HG02588 (cell line): ENCODE measurements around the gene COL16A1.

ENCODE experiments used
- ATAC-seq: cut with Tn5 transposase; IDR thresholded peaks from one replicate; pipeline ENCODE4 v1.9.1; 2021; ENCODE audit warnings: mild to moderate bottlenecking, moderate library complexity; ENCODE audit not compliant: unreplicated experiment

COL16A1 gene

DNA sequence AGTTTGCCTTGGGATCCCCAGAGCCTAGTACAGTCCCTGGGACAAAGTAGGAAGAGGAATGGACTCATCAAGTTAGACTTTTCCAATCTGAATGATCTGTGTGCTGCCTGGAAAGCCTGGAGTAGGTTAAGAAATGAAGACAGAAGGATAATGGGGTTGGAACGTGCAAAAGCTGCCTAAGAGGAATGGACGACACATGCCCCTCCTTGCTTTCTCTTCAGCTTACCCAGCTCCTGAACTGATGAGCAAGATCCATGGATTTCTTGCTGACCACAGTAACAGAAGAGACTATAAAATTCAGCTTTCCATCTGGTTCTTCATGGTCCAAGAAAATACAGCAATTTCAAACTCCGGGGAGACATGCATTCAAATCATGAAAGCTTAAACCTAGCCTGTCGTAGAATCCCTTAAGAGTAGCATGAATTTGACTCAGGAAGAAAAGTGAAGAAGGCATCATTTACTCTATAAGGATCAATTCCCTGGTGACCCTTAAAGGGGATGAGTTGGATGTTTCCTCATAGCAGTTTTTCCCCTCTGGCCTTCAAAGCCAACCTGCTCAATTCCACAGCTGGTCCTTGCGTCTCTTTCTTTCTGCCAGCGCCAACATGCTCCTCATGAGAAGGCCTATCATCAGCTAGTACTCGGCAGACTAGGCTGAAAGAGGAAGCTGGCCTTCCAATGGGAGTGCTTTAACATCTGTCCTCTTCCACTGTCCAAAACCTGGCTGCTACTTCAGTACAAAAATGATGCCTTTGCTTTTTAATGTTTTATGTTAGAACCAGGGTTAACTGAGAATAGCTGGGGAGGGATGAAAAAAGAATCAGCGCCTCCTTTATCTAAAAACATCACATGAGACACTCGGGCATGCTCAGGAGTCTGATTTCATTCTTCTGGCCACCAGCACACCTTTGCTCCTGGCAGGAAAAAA is 53.4 kb downstream of the COL16A1 start:
- ATAC-seq = no peak

DNA sequence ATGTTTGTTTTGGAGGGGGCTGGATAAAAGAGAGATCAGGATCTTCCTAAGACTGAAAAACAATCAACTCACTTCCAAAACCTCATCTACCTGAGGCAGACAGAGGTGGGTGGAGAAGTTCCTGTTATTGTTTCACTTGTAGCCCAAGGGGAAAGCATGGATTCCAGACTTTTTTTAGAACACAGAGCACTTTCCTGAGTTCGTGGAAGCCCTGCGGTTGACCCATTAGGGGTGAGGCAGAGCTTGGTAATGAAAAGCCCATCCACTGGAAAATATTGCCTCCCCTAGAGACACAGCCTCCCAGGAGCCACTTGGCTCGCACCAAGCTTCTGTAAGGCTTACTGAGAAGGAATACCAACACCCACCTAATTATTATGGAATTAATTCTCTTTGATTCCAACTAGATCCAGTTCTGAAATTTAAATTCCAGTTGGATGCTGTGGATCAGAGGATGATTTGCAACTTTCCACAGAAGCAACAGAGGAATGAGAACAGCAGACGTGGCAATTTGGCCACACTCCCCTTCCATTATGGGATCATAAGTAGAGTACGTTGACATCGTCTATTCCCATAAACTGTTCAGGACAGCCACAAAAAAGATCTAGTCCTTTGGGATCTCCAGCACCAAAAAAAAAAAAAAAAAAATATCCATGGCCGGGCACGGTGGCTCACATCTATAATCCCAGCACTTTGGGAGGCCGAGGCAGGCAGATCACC is 55.0 kb downstream of the COL16A1 start:
- no peak for ATAC-seq

DNA sequence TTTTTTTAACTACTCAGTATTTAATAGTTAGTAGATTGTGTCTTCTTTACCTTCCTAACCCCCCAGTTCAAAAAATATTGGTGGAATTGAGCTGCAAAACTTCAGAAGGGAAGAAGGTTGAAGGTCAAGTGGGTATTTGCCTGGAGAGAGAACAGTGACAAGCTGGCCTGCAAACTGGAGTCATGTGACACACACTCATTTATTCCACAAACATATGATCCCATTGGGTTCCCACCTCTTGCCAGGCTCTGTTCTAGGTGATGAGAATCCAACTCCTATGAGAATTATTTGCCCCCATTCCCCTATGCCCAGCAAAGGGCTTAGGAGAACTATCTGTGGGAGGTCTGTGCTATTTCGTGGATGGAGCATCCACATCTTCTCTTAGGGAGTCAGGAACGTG is 55.6 kb downstream of the COL16A1 start:
- no peak for ATAC-seq

DNA sequence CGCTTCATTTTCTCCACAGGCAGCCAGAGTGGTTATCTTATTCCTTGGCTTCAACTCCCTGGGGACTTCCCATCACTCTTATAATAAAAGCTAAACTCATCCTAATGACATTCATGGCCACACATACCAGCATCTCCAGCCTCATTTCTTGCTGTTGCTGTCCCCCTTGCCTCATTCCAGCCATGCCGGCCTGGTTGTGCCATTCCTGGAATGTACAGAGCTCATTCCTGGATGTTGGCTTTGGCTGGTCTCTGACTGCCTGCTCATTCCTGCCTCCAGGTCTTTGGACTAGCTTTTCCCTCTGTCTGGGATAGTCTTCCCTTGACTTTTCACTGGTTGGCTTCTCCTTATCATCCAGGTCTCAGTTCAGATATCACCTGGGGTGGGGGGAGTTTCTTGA is 56.7 kb downstream of the COL16A1 start:
- no peak for ATAC-seq

DNA sequence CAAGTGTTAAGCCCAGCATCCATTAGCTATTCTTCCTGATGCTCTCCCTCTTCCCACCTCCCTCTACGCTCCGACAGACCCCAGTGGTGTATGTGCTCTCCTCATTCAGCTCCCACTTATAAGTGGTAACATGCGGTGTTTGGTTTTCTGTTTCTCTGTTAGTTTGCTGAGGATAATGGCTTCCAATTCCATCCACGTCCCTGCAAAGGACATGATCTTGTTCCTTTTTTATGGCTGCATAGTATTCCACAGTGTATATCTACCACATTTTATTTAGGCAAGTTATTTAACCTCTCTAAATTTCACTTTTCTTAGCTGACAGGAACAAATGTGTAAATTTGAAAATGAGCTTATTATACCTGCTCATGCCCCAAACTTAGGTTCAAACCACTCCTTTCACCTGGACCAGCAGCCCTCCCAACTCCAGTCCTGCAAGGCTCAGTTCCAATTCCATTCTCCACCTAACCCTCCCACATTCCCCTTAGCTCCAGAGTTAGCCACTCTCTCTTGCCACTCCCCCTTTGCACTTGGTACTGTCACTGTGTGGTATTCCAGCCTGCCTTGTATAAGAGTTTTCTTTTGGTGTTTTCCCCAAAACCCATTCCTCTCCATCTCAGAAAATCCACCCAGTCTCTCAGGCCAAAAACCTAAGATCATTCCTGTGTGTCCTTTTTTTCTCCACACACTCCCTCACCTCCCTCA is 57.4 kb downstream of the COL16A1 start:
- no peak for ATAC-seq

DNA sequence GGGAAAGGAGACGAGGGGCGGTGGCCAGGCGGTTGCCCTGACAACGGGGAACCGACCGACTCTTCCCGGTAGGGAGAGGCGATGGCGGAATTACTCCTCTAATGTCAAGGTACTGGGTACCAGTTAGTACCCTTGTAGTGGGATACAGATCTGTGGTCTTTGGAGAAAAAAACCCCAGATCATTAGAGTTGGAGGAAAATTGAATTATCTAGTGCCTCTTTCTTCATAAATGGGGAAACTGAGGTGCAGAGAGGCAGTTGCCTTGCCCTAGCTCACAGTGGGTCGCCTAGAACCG is 58.6 kb downstream of the COL16A1 start:
- ATAC-seq = no peak

DNA sequence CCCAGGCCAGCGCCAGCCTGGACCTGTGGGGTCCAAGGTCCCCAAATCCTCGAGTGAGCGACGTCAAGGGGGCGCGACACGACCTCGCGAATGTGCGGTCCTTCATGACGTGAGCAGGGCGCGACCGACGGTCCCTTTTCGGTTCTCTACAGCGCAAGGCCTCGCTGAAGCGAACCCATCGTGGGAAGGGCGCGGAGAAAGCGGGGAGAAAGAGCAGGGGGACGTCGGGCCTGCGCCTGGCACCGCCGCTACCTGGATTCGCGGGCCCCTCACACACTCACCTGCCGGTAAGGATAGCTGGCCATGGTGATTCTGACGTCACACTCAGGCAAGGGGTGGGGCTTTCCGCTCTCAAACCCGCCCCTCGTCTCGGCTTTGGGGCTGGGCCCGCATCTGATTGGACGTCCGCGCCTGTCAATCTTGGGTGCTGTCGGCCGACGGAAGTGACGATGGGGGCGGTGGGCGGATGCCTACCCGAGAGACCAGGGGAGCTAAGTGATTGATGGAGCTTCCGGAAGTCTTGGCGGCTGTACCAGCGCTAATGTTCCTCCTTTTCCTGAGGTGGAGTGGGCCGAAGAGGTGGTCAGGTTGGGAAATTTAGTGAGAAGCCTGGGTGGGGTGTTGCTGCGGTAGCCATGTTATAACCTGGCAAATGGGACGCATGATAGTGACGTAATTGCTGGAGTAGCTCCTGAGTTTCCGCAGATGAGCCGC is 59.1 kb downstream of the COL16A1 start, which contains the start of gene PEF1:
Gene PEF1, minus strand, starts transcription at position 317 of the 714 bp plus-strand sequence. Its CDS starts 12 bp downstream, at position 305.
- ATAC-seq = peak; percentile 88

DNA sequence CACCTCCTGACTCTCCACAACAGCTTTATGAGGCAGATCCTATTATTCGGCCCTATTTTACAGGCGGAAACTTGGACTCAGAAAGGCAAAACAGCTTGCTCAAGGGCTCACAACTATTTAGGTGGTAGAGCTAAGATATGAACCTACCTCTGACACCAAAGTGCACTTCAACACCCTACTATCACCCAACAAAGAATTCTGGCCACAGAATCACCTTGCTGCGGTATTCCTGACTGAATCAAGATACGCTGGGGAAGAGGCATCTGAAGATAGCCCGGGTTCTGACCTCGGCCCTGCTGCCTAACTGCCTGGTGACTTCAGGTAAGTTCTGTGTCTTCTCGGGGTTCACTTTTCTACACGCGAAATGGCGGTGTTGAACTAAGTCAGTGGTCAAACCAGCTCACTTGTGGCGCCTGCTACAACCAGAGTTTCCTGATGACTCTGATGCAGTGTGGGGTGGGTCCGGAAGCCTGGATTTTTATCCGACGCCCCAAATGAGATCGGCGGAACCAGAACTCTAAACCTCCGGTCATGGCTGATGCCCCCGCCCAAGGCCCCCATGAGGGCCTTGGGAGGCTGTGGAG is 59.7 kb downstream of the COL16A1 start:
- no peak for ATAC-seq

DNA sequence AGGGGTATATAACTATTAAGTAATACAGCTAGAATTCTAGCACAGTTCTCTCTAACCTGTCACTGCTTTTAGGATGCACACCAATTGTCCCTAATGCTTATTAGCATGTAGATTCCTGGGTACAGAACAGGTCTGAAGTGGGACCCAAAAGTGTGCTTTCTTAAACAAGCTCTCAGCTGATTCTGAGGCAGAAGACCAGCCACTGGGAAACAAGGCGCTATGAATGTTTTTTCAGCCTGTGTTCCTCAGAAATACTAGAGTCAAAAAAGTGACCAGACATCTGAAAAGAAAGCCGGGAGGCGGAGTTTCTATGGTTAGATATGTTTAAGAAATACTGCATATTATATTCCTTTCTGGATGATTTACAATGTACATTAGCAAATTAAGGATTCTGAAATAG is 60.9 kb downstream of the COL16A1 start:
- ATAC-seq = no peak

DNA sequence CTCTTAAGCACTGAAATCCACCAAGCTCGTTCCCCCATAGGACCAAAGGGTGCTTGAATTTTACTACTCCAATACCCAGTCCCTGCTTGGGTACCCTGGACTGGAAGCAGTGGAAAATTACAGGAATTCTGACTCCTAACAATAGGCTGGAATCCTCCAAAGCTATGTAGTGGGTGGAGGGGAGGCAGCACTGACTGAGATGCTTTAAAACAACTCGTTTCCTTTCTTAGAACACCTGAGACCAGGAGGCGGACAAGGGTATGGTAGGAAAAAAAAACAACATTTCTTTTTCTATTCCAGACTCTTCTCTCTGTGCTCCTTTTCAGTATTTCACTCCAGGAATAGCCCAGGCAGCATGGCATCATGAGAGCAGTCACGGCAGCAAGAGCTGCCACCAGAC is 61.5 kb downstream of the COL16A1 start:
- no peak for ATAC-seq

DNA sequence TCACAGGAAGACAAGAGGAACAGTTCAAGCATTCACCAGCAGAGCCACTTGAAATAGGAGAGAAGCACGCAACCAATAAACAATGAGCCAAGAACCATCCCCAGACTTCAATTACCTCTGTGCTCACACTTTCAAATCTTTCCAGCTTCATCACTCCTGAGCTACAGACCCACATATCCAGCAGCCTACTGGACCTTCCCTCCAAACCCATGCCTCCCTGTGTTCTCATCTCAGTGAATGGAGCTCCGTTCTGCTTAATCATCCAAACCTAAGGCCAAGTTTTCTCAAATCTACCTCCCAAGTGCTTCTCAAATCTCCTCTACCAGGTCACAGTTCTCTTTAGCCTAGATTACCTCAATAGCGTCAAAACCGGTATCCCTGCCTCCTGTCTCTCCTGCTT is 62.9 kb downstream of the COL16A1 start:
- no peak for ATAC-seq

DNA sequence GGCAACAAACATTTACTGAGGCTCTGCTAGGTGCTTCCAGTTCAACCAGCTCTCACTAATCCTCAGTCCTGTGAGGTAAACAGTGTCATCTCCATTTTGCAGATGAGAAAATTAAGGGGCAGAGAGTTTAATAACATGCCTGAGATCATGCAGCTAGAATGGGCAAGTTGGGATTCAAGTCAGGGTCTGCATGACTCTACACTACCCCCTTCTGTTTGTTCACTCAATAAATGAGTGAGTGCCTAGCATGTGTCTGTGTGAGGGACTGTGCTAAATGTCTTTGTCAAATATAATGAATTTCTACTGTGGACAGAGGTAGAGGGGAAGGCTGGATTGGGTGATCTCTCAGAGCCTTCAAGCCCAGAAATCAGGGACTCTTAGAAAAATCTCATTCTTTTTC is 63.6 kb downstream of the COL16A1 start:
- ATAC-seq = no peak

DNA sequence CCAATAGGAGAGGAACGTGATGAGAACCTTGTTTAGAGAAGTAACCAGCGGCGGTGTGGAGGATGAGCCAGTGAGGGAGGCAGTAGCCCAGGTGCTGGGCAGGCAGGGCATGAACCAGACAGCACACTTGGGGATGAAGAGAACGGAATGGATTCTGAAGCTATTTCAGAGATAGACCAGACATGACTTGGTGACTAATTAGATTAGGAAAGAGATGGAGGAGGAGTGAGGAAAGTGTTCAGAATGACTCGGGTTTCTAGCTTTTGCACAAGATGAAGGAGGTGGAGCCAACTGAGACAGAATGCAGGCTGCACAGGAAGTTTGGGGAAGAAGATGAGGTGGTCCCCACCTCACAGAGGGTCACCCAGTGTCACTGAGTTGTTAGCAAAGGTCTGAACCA is 64.3 kb downstream of the COL16A1 start:
- ATAC-seq = no peak

DNA sequence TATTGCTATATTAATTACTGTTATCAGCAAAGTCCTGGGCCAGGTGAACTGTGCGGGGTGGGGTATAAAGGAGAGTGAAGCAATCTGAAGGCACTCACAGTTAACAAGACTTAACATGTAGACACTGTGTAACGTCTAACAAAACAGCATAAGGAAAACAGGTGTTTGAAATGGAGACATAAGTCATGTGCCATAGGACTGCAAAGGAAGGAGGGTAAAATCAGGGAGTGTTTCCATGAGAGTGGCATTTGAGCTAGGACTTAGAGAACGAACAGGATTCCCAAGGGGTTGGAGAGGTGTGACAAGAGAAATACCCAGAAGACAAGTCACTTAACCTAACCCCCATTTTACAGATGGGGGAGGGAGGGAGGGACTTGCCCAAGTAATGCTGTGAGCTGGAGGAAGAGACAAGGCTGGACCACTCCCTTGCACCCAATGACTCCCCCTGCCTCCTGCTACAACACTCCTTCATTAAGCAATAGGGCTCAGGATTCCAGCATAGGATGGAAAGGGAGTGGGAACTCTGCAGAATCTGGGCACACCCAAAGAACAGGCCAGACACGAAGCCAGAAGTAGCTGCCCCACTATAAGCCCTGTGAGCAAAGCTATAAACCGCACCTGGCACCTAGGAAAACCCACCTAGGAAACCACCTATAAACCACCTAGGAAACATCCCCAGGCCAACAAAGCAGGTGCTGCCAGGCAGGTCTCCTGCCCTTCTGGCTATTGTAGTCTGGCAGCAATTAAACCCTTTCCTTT is 65.7 kb downstream of the COL16A1 start:
- ATAC-seq = no peak

DNA sequence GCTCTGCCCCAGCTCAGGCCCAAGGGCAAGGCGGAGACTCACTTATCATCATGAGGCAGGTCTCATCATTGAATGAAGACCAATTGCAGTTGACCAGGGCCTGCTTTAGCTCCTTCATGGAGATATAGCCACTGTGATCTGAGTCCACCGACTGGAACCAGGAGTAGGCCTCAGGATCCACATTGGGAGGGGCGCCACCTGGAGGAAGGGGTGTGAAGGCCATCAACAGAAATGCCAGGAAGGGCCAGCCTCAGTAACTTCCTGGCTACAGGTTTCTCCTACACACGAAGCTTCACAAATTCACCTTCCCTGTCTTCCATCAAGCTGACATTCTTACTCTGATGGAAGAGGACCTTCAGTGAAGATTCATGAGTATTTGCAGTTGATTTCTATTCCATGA is 70.7 kb downstream of the COL16A1 start:
- no peak for ATAC-seq

DNA sequence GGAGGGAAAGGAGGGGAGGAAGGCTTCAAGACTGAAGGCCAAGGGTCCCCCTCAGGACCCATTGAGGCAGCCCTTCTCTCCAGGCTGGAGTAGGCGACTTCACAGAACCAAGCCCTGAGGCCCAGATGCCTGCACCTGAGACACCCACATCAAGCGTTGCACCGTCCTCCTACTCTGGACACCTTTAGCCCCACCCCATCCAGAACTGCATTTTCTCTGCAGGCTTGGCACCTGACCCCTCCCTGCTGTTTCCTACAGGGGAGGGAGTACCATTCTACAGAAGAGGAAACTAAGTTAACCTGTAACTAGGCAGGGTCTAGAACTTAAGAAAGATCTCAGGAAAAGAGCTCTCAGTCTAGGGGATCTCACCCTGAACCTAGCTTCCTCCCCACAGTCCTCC is 71.2 kb downstream of the COL16A1 start:
- ATAC-seq = no peak

DNA sequence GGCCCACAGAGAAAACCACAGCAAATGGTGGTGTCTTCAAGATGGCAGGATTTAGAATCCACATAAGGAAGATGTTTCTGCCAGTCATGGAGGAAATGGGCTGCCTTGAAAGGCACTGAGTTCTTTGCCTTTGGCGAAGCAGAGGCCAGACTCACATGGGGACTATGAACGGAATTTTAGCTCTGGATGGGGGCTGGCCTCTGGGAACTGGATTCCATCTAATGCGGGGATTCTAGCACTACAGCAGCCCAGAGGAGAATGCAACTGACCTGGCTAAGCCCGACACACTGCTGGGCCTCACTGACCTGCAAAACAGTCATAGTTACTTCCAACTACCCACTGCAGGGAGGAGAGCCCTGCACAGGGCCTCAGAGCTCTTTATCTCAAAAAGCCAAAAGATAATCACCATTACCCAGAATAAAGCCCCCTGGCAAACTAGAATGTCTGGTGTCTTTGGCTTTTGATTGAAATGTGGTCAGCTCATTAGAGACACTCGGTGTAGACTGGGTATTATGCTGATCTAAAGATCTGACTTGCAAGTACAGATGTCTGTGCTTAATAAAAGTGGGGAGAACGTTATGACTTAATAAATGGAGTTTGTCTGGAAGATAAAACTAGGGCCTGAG is 74.8 kb downstream of the COL16A1 start:
- ATAC-seq = no peak

DNA sequence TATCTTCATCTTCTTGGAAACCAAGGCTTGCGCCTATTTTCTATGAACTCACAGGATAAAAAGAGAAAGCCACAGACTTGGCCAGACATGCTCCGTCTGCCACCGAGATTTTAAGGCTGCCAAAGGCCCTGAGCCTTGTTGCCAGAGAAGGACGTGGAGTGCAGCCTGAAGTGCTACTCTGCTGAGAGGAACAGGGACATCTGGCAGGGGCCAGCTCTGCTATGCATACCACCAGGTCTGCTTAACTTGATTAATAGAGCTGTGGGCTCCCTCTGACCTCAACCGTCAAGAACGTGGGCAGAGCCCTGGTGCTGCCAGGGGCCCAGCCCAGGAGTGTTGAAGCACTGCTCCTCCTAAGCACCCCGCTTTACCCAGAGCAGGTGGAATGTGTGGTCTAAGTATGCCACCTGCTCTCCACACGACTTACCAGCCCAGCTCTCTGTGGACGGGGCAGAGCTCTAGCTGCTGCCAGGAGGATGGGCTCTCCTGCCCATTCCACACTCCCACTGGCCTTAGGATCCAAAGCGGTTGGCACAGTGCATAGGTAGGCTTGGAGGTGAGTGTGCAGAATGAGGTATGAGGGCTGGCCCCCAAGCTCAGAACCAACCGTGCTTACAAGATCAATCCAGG is 75.8 kb downstream of the COL16A1 start:
- ATAC-seq = no peak

DNA sequence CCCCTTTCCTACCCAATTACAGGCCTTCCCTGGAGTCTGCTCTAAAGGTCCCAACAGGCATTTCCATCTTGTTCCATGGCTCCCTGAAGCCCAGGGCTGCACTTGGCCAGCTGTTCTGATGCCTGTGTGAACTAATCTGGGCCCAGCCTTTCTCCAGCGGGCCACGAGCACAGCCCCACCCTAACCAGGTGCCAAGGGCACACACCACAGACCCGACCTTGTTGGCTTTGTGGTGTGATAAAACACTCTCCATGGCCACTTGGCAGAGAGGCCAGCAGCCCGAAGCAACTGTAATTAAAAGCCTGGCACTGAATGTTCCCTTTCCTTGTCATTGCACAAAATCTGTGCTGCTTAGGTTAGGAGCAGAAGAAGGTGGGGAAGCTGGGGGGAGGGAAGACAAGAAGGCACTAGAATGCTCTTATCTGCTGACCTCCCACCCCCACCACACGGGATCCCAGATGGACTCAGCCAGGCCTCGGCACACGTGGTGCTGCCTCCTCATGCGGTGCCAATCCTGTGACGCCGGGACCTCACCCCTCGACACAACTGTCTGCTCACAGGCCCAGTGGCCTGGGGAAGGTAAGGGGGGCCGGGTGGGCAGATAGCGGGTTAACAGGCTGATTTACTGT is 76.4 kb downstream of the COL16A1 start:
- no peak for ATAC-seq
